PFSK-1 (cell line): ENCODE measurements around the gene MN1.

Experiments
- FOXP2 ChIP-seq: optimal IDR thresholded peaks from 2 replicates; pipeline ENCODE3; 2011; ENCODE audit warnings: borderline replicate concordance, control low read depth, inconsistent platforms; ENCODE audit not compliant: insufficient read depth; ENCODE audit errors: extremely low read length, extremely low read depth
- POLR2AphosphoS5 ChIP-seq: IDR thresholded peaks from 2 replicates; pipeline ENCODE4 v1.6.1; 2012; ENCODE audit warnings: low read depth, mild to moderate bottlenecking, control low read depth, low read length, moderate library complexity
- REST ChIP-seq, 2 experiments: IDR thresholded peaks; 2 replicates each; pipeline versions ENCODE4 v1.6.1 to v1.8.0; 2011 to 2012; ENCODE audit warnings: low read depth in 2 of 2, low read length in 2 of 2, control low read depth in 1 of 2, inconsistent platforms in 1 of 2, mild to moderate bottlenecking in 1 of 2, moderate library complexity in 1 of 2; ENCODE audit not compliant: insufficient read depth in 1 of 2
- SIN3A ChIP-seq: IDR thresholded peaks from 2 replicates; pipeline ENCODE4 v1.6.1; 2012; ENCODE audit warnings: mild to moderate bottlenecking, low read length, moderate library complexity, borderline replicate concordance; ENCODE audit not compliant: insufficient read depth
- TAF1 ChIP-seq: IDR thresholded peaks from 2 replicates; pipeline ENCODE4 v1.6.1; 2012; ENCODE audit warnings: low read length, control low read depth, borderline replicate concordance; ENCODE audit not compliant: insufficient read depth

The MN1 gene

GRCh38 chr22:27726686-27727449 is 74.7 kb downstream of the MN1 start:
- TF ChIP-seq FOXP2 (no peak), SIN3A (peak; percentile 14; the same call in 1 of the 2 replicates)

GRCh38 chr22:27726331-27726685 is 75.2 kb downstream of the MN1 start:
- TF ChIP-seq TAF1 (no peak), POLR2AphosphoS5 (no peak), REST (IDR thresholded peaks at IDR 0.05; ENCODE audit: insufficient read depth in 1 of 2, low read depth in 2 of 2, low read length in 2 of 2) (no peak), FOXP2 (no peak), SIN3A (no peak)

GRCh38 chr22:27725661-27726060 is 75.9 kb downstream of the MN1 start:
- TF ChIP-seq TAF1 = no peak
- no peak for TF ChIP-seq FOXP2
- no peak for TF ChIP-seq SIN3A
- TF ChIP-seq REST (IDR thresholded peaks at IDR 0.05; ENCODE audit: insufficient read depth in 1 of 2, low read depth in 2 of 2, low read length in 2 of 2) = no peak
- TF ChIP-seq POLR2AphosphoS5 = no peak

- TF ChIP-seq REST (IDR thresholded peaks at IDR 0.05; ENCODE audit: insufficient read depth in 1 of 2, low read depth in 2 of 2, low read length in 2 of 2) = no peak
- no peak for TF ChIP-seq FOXP2
- TF ChIP-seq TAF1 = no peak
- TF ChIP-seq POLR2AphosphoS5 = no peak
- TF ChIP-seq SIN3A = no peak
Observed at GRCh38 chr22:27724709-27725108, 76.8 kb downstream of the MN1 start.

- no peak for TF ChIP-seq POLR2AphosphoS5
- TF ChIP-seq SIN3A = no peak
- TF ChIP-seq FOXP2 = no peak
- no peak for TF ChIP-seq REST (IDR thresholded peaks at IDR 0.05; ENCODE audit: insufficient read depth in 1 of 2, low read depth in 2 of 2, low read length in 2 of 2)
- TF ChIP-seq TAF1 = no peak
Observed at GRCh38 chr22:27724157-27724556, 77.4 kb downstream of the MN1 start.
